HS-5 (cell line): ENCODE results near the gene CASP10.
"Not testable (repeated sequence)": the region's sequence is repeated elsewhere in the genome, so short reads cannot be mapped to it uniquely, and the experiment has no call there.

Source experiments
- DNase-seq: peaks from one replicate; pipeline ENCODE4 v3.0.0-alpha.2; 2012; ENCODE audit warnings: low read depth

Gene CASP10, protein sequence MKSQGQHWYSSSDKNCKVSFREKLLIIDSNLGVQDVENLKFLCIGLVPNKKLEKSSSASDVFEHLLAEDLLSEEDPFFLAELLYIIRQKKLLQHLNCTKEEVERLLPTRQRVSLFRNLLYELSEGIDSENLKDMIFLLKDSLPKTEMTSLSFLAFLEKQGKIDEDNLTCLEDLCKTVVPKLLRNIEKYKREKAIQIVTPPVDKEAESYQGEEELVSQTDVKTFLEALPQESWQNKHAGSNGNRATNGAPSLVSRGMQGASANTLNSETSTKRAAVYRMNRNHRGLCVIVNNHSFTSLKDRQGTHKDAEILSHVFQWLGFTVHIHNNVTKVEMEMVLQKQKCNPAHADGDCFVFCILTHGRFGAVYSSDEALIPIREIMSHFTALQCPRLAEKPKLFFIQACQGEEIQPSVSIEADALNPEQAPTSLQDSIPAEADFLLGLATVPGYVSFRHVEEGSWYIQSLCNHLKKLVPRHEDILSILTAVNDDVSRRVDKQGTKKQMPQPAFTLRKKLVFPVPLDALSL

DNA sequence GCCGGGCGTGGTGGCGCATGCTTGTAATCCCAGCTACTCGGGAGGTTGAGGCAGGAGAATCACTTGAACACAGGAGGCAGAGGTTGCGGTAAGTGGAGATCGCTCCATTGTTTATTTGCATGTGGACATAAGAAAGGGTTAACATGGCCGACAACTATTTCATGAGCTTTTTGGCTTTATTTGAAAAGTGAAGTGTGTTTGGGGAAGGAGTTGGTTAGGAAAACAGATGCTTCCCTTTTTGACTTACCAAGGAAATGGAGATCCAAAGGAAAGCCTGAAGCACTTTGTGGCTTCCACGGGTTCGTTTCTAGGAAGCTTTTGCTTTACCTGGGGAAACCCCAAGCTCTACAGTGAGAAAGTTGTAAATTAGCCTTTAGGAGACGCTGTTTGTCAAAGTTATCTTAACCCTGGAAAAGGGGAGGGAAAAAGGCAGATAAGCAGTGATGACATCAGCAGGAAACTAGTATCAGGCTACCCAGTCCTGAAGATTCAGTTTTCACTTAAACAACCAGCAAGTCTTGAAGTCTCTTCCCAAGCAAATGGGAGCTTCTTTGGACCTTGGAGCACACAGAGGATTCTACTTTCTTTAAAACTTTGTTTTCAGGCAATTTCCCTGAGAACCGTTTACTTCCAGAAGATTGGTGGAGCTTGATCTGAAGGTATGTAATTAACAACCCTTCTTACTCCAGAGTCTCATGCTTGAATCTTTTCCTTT, at the start of gene CASP10:
Gene CASP10 (plus strand): TSS at position 492 of the 715 bp plus-strand sequence. CDS start 2,637 bp downstream, outside the sequence.
- peak; percentile 33 for DNase-seq

DNA sequence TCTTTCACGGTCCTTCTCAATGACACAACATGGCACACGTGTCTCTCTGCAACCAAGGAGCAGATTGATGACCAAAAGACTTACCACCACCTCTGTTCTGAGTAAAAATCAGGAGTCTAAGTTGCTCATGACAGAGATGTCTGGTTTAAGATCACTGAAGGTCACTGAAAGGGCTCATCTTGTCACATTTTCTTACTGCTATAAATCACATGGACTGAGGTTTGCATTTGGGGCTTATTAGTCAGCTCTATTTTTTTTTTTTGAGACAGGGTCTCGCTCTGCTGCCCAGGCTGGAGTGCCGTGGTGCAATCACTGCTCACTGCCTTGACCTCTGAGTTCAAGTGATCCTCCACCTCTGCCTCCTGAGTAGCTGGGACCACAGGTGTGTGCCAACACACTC, 47.6 kb upstream of the CASP10 start:
- DNase-seq, result no peak

DNA sequence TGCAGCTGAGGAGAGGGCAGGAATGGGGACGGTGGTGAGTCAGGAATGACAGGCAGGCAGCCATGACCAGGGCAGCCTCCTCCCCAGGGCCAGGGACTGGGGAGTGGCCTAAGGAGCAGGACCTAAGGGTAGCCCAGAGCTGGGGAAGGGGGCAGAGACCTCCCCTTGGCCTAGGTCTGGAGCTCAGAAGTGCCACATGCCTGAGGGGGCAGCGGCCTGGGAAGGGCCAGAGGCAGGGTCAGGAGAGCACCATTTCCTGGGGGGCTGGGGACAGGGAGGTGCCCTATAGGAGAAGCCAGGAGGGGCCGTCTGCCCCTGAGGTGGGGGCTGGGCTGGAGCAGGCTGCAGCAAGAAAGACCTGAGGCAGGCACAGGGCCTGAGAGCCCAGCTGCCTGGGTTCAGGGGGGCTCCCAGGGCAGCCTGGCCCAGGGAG, 46.0 kb upstream of the CASP10 start:
- no peak for DNase-seq

DNA sequence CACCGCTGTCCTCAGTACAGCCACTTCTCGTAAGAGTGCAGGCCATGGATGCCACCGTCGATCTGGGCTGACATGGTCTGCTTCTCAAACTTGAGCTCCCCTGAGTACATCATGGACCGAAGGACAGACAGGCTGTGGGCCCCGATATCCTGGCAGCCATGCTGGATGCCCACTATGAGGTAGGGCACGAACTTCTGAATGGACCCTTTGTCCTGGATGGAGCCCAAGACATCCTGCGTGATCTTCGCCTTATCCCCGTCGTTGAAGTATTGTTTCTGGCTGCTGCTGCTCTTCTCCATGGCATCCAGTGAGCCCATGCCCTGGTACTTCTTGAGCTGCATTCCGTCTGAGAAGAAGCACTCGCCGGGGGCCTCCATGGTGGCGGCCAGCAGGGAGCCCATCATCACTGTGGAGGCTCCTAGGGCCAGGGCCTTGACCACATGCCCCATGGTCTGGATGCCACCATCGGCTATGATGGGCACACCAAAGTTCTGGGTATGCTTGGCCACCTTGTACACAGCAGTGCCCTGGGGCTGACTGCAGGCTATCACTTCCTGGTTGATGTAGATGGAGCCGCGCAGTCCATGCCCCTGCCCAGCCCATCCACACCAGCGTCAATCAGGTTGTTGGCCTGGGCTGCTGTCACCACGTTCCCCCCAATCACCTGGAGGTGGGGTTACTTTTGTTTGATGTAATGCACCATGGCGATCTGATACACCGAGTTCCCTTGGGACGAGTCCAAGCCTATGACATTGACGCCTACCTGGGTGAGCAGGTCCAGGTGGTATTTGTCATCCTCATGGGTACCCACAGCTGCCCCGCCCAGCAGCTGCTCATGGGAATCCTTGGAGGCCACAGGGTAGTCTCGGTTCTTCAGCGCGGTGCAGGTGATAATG, 45.2 kb upstream of the CASP10 start:
- no peak for DNase-seq

DNA sequence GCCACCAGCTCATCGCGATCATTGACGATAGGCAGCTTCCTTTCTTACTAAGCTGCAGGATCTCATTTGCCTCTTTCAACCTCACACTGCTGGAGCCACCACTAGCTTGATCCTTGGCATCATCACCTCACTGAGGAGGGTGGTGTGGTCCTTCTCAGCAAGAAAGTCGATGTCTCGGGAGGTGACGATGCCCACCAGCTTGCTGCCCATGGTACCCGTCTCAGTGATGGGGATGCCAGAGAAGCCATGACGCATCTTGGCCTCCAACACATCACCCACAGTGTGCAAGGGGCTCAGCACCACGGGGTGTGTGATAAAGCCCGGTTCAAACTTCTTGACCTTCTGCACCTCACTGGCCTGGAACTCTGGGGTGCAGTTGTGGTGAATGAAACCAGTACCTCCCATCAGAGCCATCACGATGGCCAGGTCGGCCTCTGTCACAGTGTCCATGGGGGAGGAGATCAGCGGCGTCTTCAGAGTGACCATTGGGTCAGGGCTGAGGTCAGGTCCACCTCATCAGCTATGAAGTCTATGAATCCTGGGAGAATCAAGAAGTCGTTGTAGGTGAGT, 44.5 kb upstream of the CASP10 start:
- no peak for DNase-seq

DNA sequence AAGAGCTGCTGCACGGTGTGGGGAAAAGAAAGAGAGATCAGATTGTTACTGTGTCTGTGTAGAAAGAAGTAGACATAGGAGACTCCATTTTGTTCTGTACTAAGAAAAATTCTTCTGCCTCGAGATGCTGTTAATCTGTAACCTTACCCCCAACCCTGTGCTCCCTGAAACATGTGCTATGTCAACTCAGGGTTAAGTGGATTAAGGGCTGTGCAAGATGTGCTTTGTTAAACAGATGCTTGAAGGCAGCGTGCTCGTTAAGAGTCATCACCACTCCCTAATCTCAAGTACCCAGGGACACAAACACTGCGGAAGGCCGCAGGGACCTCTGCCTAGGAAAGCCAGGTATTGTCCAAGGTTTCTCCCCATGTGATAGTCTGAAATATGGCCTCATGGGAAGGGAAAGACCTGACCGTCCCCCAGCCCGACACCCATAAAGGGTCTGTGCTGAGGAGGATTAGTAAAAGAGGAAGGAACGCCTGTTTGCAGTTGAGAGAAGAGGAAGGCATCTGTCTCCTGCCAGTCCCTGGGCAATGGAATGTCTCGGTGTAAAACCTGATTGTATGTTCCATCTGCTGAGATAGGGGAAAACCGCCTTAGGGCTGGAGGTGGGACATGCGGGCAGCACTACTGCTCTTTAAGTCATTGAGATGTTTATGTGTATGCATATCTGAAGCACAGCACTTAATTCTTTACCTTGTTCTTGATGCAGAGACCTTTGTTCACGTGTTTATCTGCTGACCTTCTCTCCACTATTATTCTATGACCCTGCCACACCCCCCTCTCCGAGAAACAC, 43.8 kb upstream of the CASP10 start:
- not testable (repeated sequence) for DNase-seq

DNA sequence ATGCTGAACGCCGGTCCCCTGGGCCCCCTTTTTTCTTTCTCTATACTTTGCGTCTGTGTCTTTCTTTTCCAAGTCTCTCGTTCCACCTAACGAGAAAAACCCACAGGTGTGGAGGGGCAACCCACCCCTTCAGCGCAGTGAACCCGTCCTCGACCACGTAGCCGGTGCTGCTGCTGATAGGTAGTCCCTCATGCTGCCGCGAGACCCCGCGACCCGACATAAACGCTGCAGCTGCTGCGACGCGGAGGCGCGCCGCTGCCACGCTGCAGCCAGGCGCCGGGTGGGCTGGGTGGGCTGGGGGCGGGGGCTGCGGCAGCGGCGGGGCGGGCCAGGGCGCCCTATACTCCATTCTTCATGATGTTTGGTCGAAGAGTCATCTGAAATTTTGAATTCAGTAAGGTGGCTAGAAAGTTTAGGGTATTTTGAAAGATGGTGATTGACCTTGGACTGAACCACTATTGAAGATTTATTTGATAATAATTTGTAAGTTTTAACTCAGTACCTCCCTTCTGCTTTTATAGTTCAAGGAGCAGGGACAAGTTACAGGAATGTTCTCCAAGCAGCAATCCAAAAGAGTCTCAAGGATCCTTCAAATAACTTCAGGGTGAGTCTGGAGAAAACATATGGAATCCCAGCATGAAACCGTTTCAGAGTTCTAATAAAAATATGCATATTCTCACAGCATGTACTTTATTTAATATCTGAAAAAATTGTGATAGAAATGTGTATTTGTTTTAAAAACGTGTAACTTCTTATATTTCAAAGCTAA, 42.9 kb upstream of the CASP10 start:
- no peak for DNase-seq

DNA sequence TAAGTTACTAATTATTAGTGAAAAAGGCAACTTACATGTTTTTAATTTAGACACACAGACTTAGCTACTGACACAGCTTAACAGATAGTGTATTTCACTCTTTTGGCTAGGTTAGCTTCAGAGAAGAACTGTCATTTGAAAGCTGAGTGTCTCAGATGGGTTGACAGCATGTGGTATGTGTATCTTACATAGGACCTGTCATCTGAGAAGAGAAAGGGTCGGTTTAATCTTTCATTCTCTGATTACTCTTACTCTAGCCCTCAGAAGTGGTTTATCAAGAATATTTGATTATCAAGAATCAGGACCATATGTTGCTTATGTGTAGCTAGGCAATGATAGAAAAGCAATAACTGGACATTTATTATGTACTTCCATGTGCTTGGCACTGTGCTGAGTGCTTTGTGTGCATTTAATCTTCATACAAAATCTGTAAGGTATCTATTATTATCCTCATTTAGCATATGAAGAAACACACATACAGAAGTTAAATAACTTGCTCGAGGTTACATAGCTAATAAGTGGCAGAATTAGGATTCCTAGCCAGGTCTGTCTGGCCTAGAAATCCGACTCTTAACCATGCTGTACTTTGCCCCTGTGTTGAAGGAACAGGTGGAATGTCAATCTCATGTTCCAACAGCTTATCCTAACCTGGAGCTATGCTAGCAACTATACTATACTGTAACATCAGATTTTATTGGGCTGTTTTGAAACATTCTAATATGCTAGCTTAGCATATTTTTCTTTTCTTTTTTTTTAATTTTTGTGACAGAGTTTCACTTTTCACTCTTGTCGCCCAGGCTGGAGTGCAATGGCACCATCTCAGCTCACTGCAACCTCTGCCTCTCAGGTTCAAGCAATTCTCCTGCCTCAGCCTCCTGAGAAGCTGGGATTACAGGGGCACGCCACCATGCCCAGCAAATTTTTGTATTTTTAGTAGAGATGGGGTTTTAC, 38.6 kb upstream of the CASP10 start:
- DNase-seq, result no peak

DNA sequence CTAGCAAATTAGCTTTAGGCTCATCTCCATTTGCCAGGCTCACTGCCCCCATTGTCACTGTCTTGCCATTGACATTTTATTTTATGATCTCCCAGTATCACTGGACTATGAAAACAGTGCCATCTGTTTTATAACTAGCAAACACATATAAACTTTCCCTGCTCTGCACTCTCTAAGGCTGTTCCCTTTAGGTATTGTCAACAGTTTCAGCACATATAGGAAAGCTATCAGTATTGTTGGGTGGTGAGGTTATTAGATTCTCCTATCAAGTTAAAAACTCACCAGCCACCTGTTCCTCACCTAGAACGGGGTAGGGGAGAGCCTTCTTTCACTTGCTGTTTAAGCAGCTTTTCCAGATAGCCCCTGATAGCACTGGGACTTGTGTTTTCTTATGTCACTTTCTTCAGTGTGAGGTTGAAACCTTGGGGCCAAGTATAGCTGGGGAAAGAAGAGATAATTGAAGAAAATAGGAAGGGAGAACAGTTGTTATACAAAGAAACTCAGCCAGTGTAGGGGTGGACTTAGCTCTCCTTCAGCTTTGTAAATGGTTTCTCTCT, 34.4 kb upstream of the CASP10 start:
- DNase-seq, result no peak

DNA sequence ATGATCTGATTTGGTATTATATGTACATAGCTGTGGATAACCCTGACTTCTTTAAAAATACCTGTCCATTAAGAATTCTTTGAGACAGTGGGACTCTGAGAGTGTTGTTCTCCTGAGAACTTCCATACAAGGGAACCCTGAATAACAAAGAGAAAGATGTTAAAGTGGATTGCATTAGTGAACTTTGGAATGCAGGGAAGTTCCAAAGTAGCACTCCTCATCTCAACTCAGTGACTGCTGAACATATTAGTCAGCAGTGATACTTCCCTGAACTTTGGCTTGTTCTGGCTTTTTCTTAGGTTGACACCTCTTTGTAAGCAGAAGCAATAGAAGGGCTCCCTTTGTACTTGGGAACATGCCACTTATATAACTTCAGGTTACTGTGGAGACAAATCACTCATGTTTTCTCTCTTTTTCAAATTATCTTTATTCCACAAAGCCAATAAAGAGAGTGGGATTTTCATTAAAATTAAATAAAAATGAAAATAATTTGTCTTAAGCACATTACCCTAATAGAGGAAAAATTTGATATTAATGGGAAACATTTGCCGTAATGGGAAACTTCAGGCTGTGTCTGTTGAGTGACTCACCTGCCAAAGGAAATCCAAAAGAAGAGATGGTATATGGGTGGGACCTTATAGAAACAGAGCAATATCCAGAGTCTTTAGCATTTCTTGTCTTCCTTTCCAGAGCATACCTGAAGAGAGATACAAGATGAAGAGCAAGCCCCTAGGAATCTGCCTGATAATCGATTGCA, 33.7 kb upstream of the CASP10 start:
- peak; percentile 88 for DNase-seq

DNA sequence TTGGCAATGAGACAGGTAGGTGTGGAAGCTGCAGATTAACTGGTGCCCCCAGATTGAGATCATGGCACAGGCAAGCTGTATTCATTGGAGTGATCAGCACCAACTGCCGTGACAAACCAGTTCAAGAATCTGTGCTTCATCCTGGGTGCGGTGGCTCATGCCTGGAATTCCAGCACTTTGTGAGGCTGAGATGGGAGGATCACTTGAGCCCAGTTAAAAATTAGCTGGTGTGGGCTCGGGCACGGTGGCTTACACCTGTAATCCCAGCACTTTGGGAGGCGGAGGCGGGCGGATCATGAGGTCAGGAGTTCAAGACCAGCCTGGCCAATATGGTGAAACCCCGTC, 33.1 kb upstream of the CASP10 start:
- peak; percentile 68 for DNase-seq

DNA sequence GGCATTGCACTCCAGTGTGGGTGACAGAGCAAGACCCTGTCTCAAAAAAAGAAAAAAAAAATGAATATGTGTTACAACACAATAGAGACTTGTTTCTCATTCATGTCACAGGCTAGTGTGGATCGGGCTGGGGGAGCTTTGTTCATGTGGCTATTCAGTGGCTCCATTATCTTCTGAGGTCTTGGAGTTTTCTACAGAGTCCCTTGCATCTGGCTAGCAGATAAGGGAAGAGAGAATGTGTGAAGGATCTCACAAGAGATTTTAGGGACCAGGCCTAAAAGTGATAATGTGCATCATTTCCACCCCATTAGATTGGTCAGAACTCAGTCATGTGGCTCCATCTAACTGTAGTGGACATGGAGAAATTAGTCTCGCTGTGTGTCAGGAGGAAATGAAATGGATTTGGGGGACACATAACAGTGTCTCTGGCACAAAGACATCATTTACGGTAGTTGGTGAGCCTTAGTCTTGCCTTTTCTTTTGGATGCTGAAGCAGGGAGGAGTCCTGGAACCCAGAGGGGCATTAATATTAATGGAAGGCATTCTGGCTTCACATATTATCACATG, 32.4 kb upstream of the CASP10 start:
- no peak for DNase-seq

DNA sequence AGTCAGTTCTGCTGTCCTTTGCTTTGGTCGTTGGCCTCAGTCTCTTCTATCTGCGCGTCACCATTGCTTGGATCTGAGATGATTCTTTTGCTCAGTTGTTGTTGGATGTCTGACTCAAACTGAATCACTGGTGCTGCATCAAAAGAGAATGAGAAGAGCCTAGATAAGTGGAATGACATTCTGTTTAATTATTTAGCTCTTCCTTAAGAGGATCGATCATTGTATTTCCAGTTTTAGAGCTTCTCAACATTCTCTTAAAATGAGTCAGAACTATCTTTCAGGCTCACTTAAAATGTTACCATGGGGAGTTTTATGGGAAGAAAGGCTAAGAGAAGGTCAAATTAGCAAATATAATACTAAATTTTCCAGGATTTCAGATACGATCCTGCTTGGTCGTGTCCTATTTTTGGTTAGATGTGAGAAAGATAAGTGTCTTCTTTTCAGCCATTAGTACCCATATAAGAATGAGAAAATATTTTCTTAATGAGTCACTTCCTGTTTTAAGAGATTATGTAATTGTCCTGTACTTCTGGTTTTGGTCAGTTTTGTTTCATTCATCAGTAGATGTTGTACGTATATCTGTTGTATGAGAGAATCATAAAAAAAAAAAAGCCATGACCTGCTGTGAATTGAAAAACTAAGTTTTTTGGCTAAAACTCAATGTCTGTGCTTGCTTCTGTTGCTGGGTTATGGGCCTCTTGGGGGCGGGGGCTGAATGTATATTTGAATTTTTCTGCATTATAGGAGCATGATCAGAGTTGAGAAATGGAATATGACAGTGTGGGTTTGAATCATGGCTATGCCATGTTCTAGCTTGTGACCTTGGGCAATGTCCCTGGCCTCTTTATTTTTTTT, 31.6 kb upstream of the CASP10 start:
- peak; percentile 99 for DNase-seq

DNA sequence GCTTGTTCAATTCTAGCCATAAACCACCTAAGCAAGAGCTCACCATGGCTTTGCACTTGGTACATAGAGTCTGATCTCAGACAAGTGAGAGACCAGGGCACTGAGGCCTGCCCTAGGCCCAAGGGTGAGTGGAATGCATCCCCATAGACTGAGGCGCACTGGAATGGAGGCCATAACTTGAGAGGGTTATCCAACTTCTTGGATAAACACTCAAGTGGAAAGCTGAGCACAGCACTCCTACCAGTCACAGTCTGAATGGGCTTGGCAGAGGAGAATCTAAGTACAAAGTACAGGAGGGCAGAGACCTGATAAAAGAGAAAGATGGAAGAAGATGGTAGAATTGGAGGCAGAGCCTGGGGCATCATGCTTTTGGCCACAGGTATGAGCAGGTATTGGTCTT, 30.4 kb upstream of the CASP10 start:
- no peak for DNase-seq

DNA sequence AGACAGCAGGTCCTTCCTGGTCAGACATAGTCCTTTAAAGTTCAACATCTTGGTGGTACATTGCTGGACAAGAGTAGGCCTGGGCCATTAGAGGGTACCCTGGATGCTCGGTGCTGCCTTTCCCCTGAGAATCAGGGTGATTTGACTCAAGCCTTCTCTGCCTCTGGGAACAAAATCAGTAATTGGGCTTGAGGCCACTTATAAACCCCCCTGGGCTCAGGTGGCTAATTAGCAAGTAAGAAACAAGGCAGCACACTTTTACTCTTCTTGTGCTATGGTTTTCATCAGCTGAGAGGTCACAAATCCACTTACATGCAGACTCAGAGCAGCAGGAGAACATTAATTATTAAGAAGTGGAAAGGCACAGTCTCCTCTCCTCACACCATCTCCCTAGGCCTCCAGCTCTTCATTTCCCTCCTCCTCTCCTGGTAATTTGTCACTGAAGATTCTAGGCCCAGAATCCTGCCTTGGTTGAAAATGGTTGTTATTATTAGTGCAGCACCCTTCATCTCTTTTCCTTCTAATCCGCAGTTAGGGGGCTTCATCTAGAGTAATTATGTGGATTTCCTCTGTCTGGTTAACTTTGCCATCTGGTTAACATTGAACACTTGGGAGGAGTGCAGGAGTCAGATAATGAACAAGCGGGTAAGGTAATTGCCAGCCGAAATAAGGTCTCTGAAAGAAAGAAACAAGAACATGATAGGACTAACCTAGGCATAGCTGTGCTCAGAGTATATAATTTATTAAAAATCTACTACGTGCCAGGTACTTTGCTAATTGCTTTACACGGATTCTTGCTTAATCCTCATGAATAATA, 29.7 kb upstream of the CASP10 start:
- DNase-seq, result no peak
